Spleen (tissue), 11 donors: ENCODE results near the gene FBXL17. TPM values are rescaled to one million over a fixed set of nuclear protein-coding genes. Genes with fewer than 3 reads are reported as not detected.
"Not testable (repeated sequence)": the region's sequence is repeated elsewhere in the genome, so short reads cannot be mapped to it uniquely, and the experiment has no call there.

Experiments used
- DNase-seq: peaks from one replicate; pipeline ENCODE4 v3.0.0-alpha.2; 2020
- H3K27ac ChIP-seq, 8 donors: fragments of 200-600 bp; sonication (generic) in 7 of 8; 1 replicate in 4 of 8; 2 replicates in 4 of 8; pipeline versions ENCODE4 v1.5.0 to v1.8.0; 2016 to 2021; ENCODE audit warnings: inconsistent platforms in 4 of 8, mild to moderate bottlenecking in 4 of 8, moderate library complexity in 1 of 8
- H3K27me3 ChIP-seq, 7 donors: fragments of 200-600 bp; sonication (generic) in 6 of 7; replicated peaks in 1 of 7; 1 replicate in 4 of 7; 2 replicates in 3 of 7; pipeline versions ENCODE4 v1.5.0 to v1.8.0; 2016 to 2021; ENCODE audit warnings: inconsistent platforms in 3 of 7, mild to moderate bottlenecking in 1 of 7
- H3K36me3 ChIP-seq, 6 donors: fragments of 200-600 bp; sonication (generic) in 5 of 6; 1 replicate in 4 of 6; 2 replicates in 2 of 6; pipeline versions ENCODE4 v1.5.0 to v1.8.0; 2016 to 2021; ENCODE audit warnings: inconsistent platforms in 2 of 6
- H3K4me1 ChIP-seq, 6 donors: fragments of 200-600 bp; sonication (generic) in 5 of 6; 1 replicate in 3 of 6; 2 replicates in 3 of 6; pipeline versions ENCODE4 v1.5.0 to v1.8.0; 2016 to 2021; ENCODE audit warnings: inconsistent platforms in 3 of 6
- H3K4me3 ChIP-seq, 8 donors: fragments of 200-600 bp; sonication (generic) in 7 of 8; 1 replicate in 4 of 8; 2 replicates in 4 of 8; pipeline versions ENCODE4 v1.5.0 to v1.8.0; 2016 to 2021; ENCODE audit warnings: inconsistent platforms in 4 of 8, mild to moderate bottlenecking in 4 of 8, moderate library complexity in 2 of 8
- H3K9me3 ChIP-seq, 8 donors: fragments of 200-600 bp; sonication (generic) in 7 of 8; 1 replicate in 4 of 8; 2 replicates in 4 of 8; pipeline versions ENCODE4 v1.5.0 to v1.8.0; 2016 to 2021; ENCODE audit warnings: inconsistent platforms in 4 of 8
- POLR2A ChIP-seq, 3 donors: fragments of 450-650 bp; IDR thresholded peaks; one replicate each; pipeline ENCODE4 v1.5.1; 2017; ENCODE audit warnings: antibody characterized with exemption in 3 of 3, mild to moderate bottlenecking in 1 of 3
- POLR2AphosphoS5 ChIP-seq, 3 donors: sonication (generic); formaldehyde crosslinking; IDR thresholded peaks; one replicate each; pipeline ENCODE4 v1.5.1; 2017; ENCODE audit warnings: antibody characterized with exemption in 3 of 3
- WGBS, 5 donors: extraction: QIAGEN DNeasy Blood & Tissue Kit in 3 of 5; methylation state at CpG; one replicate each; pipeline versions ENCODE4 v1.1.5 to v1.1.7; 2013 to 2018; 5-methylcytosine and 5-hydroxymethylcytosine counted together
- intact Hi-C: fragments of 100-400 bp; cut with DNase I; formaldehyde crosslinking; loops from one replicate; pipeline ENCODE4 v1.15.0; 2023; ENCODE audit warnings: low total_unique reads
- polyA plus RNA-seq, 3 donors: library from polyadenylated mRNA; stranded (reverse); fragments of 200-250 nt; gene quantifications; one replicate each; pipeline ENCODE4 v1.2.1, GENCODE V29; 2013
- total RNA-seq, 7 donors: library from RNA; depleted of rRNA in 3 of 7; stranded (reverse); fragments of >200 nt in 3 of 7; fragmentation: NEBNext Ultra II Directional in 4 of 7; extraction: Animal tissue kit (Norgen Biotek cat#: 25700) in 4 of 7; gene quantifications; one replicate each; pipeline versions ENCODE4 v1.1.0 to v1.2.1, GENCODE V29; 2016 to 2021
- TF ChIP-seq, protein P1 (sequence below), 11 experiments: fragments of 200-600 bp in 7 of 11; fragments of 450-650 bp in 4 of 11; sonication (generic) in 4 of 11; IDR thresholded peaks in 8 of 11; conservative IDR thresholded peaks in 3 of 11; 1 replicate in 7 of 11; 2 replicates in 4 of 11; pipeline versions ENCODE4 v1.4.0 to v1.8.0; 2016 to 2021; ENCODE audit warnings: antibody characterized with exemption in 11 of 11, inconsistent platforms in 4 of 11, mild to moderate bottlenecking in 1 of 11
- donor health status: healthy with polysubstance abuse.
- donor health status: DM: no; HTN: no; CAD: no; lungs with moderate emphysema.
- donor health status: DM: no; HTN: no; CAD: no.
- donor health status: Bipolar disorder and iron deficiency.
- donor health status: healthy.
- donor health status: DM: no; HTN: no; CAD: no.
- donor health status: DM: yes; HTN: yes; CAD: no.

FBXL17 gene
- total and polyA plus RNA-seq, 10 donors, result 5.1 to 39.9 (median 21.8) TPM

GRCh38 chr5:108164574-108164973, 217.3 kb downstream of the FBXL17 start:
- no peaks in the 10 kb centered on the region for H3K9me3 ChIP-seq
- no peak overlapping the region for H3K4me3 ChIP-seq
- no peak for DNase-seq
- H3K27me3 ChIP-seq, result no peaks in the 10 kb centered on the region
- H3K4me1 ChIP-seq, result no peaks in the 10 kb centered on the region
- H3K36me3 ChIP-seq, result peaks cover 0 to 6% (median 0%) of the 10 kb centered on the region in 6 donors
- TF ChIP-seq POLR2AphosphoS5 (IDR thresholded peaks at IDR 0.05), result no peak
- TF ChIP-seq, protein P1, sequence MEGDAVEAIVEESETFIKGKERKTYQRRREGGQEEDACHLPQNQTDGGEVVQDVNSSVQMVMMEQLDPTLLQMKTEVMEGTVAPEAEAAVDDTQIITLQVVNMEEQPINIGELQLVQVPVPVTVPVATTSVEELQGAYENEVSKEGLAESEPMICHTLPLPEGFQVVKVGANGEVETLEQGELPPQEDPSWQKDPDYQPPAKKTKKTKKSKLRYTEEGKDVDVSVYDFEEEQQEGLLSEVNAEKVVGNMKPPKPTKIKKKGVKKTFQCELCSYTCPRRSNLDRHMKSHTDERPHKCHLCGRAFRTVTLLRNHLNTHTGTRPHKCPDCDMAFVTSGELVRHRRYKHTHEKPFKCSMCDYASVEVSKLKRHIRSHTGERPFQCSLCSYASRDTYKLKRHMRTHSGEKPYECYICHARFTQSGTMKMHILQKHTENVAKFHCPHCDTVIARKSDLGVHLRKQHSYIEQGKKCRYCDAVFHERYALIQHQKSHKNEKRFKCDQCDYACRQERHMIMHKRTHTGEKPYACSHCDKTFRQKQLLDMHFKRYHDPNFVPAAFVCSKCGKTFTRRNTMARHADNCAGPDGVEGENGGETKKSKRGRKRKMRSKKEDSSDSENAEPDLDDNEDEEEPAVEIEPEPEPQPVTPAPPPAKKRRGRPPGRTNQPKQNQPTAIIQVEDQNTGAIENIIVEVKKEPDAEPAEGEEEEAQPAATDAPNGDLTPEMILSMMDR (IDR thresholded peaks at IDR 0.05 in 8 of 11, conservative IDR thresholded peaks at IDR 0.05 in 3 of 11), result no peak
- no peak for TF ChIP-seq POLR2A (IDR thresholded peaks at IDR 0.05)
- WGBS, 5 donors, result 65 to 91% (median 81%) methylated on average over 2 of the region's 2 CpGs
- peak overlapping the region in 1 of 8 donors; percentile 19 for H3K27ac ChIP-seq
- intact Hi-C loops, result no loop called here

DNA sequence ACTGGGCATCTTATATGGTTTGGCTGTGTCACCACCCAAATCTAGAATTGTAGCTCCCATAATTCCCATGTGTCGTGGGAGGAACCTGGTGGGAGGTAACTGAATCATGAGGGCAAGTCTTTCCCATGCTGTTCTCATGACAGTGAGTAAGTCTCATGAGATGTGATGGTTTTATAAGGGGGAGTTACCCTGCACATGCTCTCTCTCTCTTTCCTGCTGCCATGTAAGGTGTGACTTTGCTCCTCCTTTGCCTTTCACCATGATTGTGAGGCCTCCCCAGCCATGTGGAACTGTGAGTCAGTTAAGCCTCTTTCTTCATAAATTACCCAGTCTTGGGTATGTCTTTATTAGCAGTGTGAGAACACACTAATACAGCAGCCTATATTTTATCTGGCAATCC, 229.0 kb downstream of the FBXL17 start:
- intact Hi-C loops, H3K4me1 ChIP-seq, H3K36me3 ChIP-seq, DNase-seq, H3K27ac ChIP-seq, H3K27me3 ChIP-seq, H3K4me3 ChIP-seq, H3K9me3 ChIP-seq: not testable (repeated sequence)
- 87 to 97% (median 94%) methylated on average over 1 of the region's 1 CpG for WGBS, 5 donors

- Histone ChIP-seq H3K9me3 (no peaks in the 10 kb centered on the region), H3K4me1 (peaks cover 0 to 13% (median 0%) of the 10 kb centered on the region in 6 donors), H3K27me3 (no peaks in the 10 kb centered on the region), H3K4me3 (no peak overlapping the region), H3K36me3 (no peaks in the 10 kb centered on the region), H3K27ac (no peak overlapping the region)
- intact Hi-C loops, result no loop called here
- DNase-seq, result no peak
- WGBS, 5 donors, result 93 to 100% (median 96%) methylated on average over 1 of the region's 1 CpG
- TF ChIP-seq POLR2A (IDR thresholded peaks at IDR 0.05) (no peak), POLR2AphosphoS5 (IDR thresholded peaks at IDR 0.05) (no peak)
Observed at GRCh38 chr5:108149369-108149768, 232.5 kb downstream of the FBXL17 start.

DNA sequence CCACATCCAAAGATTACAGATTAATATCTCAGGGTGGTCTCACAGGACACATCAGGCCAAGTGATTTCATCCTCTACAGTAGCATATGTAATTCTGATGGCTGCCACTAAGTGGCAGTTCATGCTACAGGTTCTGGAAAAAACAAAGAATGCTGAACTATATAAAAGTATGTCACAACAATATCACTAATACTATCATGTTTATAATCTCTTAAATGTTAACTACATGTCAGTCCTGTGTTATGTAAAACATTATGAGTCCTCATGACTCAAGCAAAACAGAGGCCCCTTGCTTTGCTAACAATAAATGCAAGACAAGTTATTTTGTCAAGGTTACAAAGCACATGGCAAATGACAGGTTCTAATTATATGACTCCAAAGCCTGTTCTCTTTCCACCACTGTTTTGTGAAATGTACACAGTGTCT, 233.2 kb downstream of the FBXL17 start:
- Histone ChIP-seq H3K4me1 (peaks cover 0 to 13% (median 0%) of the 10 kb centered on the region in 6 donors), H3K4me3 (no peak overlapping the region), H3K9me3 (no peaks in the 10 kb centered on the region), H3K27ac (no peak overlapping the region), H3K27me3 (no peaks in the 10 kb centered on the region), H3K36me3 (no peaks in the 10 kb centered on the region)
- TF ChIP-seq, protein P1 (IDR thresholded peaks at IDR 0.05 in 8 of 11, conservative IDR thresholded peaks at IDR 0.05 in 3 of 11), result peak in 4 of 11 experiments; percentile 25 to 38 (median 32)
- no peak for TF ChIP-seq POLR2AphosphoS5 (IDR thresholded peaks at IDR 0.05)
- intact Hi-C loops, result no loop called here
- no peak for DNase-seq

- no peaks in the 10 kb centered on the region for H3K36me3 ChIP-seq
- H3K9me3 ChIP-seq, result no peaks in the 10 kb centered on the region
- no peaks in the 10 kb centered on the region for H3K27me3 ChIP-seq
- 71 to 88% (median 77%) methylated on average over 4 of the region's 4 CpGs for WGBS, 5 donors
- peaks cover 0 to 13% (median 0%) of the 10 kb centered on the region in 6 donors for H3K4me1 ChIP-seq
- TF ChIP-seq POLR2AphosphoS5 (IDR thresholded peaks at IDR 0.05) (no peak), POLR2A (IDR thresholded peaks at IDR 0.05) (no peak)
- TF ChIP-seq, protein P1 (IDR thresholded peaks at IDR 0.05 in 8 of 11, conservative IDR thresholded peaks at IDR 0.05 in 3 of 11), result no peak
- DNase-seq, result no peak
- intact Hi-C loops, result no loop called here
- peak overlapping the region in 1 of 8 donors; percentile 2 for H3K27ac ChIP-seq
- no peak overlapping the region for H3K4me3 ChIP-seq
Observed at GRCh38 chr5:108146222-108146621, 235.7 kb downstream of the FBXL17 start.
